ENCODE data around the gene PTGES3. TPM values are rescaled to one million over a fixed set of nuclear protein-coding genes. Genes with fewer than 3 reads are reported as not detected.

PTGES3 gene
- total RNA-seq, 1 experiment from 2014 or later, result 404 TPM

DNA sequence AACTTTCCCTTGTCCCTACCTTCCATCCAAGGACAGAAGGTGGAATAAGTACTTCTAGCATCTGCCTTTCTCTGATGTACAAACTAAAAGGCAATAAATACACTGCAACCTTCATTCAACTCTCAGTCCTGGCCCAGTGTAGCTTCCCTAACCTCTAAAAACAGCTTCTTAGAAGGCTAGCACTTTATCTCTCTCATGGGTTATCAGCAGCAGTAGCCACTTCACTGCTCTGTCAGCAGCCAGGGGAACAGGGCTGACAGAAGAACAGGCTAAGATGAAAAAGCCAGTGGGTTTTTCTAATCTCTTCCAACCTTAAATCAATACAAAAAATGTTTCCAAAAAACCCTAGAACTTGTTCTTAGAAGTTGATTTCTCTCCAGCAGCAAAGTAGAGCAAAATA, 71.2 kb downstream of the PTGES3 start (continued):
- TF ChIP-seq SP1 (IDR thresholded peaks at IDR 0.05; ENCODE audit: low read depth), result no peak
- no peak for TF ChIP-seq CBX3 (IDR thresholded peaks at IDR 0.05; ENCODE audit: low read depth)
- TF ChIP-seq EZH2 (IDR thresholded peaks at IDR 0.05), result no peak
- no peak for TF ChIP-seq YY1 (IDR thresholded peaks at IDR 0.05; ENCODE audit: extremely low read depth, insufficient replicate concordance, low read depth, low read length)
- no peak for TF ChIP-seq SIN3A (IDR thresholded peaks at IDR 0.05; ENCODE audit: low read depth)
- TF ChIP-seq TCF7L2 (IDR thresholded peaks at IDR 0.05; ENCODE audit: borderline replicate concordance, extremely low read depth, insufficient read depth, insufficient read length), result no peak

DNA sequence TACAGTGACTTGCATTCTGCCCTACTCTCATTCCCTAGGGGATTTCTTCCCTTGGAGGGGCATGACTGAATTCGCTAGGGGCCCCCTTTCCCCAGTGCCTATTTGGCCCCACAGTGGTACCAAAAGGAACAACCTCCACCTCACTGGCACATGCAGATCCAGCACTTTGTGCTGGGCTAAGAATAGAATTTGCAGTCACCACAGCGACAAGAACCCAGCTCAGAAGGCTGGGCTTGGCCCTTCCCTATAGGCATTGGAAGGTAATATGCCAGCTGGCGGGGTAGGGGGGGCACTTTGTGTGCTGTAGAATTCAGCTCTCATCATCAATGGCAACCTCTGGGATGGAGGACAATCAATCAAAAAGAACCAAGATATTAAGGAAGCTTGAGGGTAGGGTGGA, 71.8 kb downstream of the PTGES3 start:
- Histone ChIP-seq H3K4me3 (replicated peaks in 1 of 2; ENCODE audit: low read depth in 1 of 2, low read length in 2 of 2) (no peak overlapping the region), H3K79me2 (ENCODE audit: insufficient read depth, low read length) (peaks cover 40% of the 10 kb centered on the region), H4K20me1 (ENCODE audit: insufficient read depth) (0 out of 2 replicates have a peak, but pooled peaks cover 4% of the 10 kb centered on the region), H2AFZ (ENCODE audit: low read depth, low read length, poor library complexity, severe bottlenecking) (no peak overlapping the region), H3K9me3 (ENCODE audit: control insufficient read depth in 1 of 2, insufficient read depth in 1 of 2, low read depth in 1 of 2, low read length in 2 of 2) (no peaks in the 10 kb centered on the region), H3K9me2 (ENCODE audit: insufficient read depth) (no peaks in the 10 kb centered on the region), H3K9ac (ENCODE audit: low read length) (no peak overlapping the region), H3K4me1 (ENCODE audit: control insufficient read depth in 1 of 2, insufficient read depth in 2 of 2, low read length in 2 of 2) (no peaks in the 10 kb centered on the region), H3K36me3 (ENCODE audit: control insufficient read depth in 1 of 2, insufficient read depth in 2 of 2, low read length in 2 of 2) (peaks cover 51 to 55% of the 10 kb centered on the region in 2 experiments; a peak in 3 of 4 replicates), H3K27ac (ENCODE audit: low read depth, low read length) (no peak overlapping the region), H3K4me2 (ENCODE audit: low read length) (no peak overlapping the region), H3K27me3 (ENCODE audit: insufficient read depth, low read length) (no peaks in the 10 kb centered on the region)
- no TSS peak for BruUV-seq (replicated peaks)
- DNase-seq (ENCODE audit: low read depth, low spot score), result no peak
- intact Hi-C loops (cut with micrococcal nuclease), result no loop called here
- CTCF ChIA-PET, result no interaction called here
- no peak for TF ChIP-seq ZFX (IDR thresholded peaks at IDR 0.05)
- RAD21 ChIA-PET (ENCODE audit: low non-redundant PET in 1 of 2, low total read pairs in 2 of 2, uncharacterized antibody in 2 of 2, unreplicated experiment in 2 of 2), result no interaction called here
- no peak for ATAC-seq
- POLR2A ChIA-PET, result interaction anchor here (0.7 kb wide), 1 partner anchor 19 kb away, joined by 3 read pairs; no protein-coding TSS in a partner anchor

DNA sequence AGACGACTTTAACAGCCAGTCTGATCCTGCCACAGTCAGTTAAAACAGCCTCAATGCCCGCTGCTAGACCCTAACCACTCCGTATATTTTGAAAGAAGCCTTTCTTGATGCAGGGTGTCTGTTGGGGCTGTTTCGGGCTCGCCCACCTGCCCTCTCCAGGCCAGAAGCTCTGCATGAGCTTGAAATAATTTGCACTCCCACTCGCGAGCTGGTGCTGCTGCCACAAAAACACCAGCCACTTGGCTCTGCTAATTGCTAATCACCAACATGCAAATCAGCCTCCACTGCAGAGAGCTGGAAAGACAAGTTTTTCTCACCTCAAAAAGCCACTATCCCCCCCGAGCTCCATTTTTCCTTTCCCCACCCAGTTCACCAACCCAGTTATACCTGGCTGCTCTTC, 73.5 kb downstream of the PTGES3 start:
- BruUV-seq (replicated peaks), result no TSS peak
- no peak overlapping the region for H3K27ac ChIP-seq (ENCODE audit: low read depth, low read length)
- H3K9ac ChIP-seq (ENCODE audit: low read length), result no peak overlapping the region
- no peak for DNase-seq (ENCODE audit: low read depth, low spot score)
- no peak overlapping the region for H2AFZ ChIP-seq (ENCODE audit: low read depth, low read length, poor library complexity, severe bottlenecking)
- no peak overlapping the region for H3K4me3 ChIP-seq (replicated peaks in 1 of 2; ENCODE audit: low read depth in 1 of 2, low read length in 2 of 2)
- intact Hi-C loops (cut with micrococcal nuclease), result no loop called here
- H3K27me3 ChIP-seq (ENCODE audit: insufficient read depth, low read length), result no peaks in the 10 kb centered on the region
- ChIA-PET CTCF (no interaction called here), RAD21 (ENCODE audit: low non-redundant PET in 1 of 2, low total read pairs in 2 of 2, uncharacterized antibody in 2 of 2, unreplicated experiment in 2 of 2) (no interaction called here), POLR2A (no interaction called here)
- no peak for ATAC-seq
- H3K36me3 ChIP-seq (ENCODE audit: control insufficient read depth in 1 of 2, insufficient read depth in 2 of 2, low read length in 2 of 2), result peaks cover 65 to 69% of the 10 kb centered on the region in 2 experiments; a peak in 3 of 4 replicates
- 0 out of 2 replicates have a peak, but pooled peaks cover 3% of the 10 kb centered on the region for H4K20me1 ChIP-seq (ENCODE audit: insufficient read depth)
- H3K4me1 ChIP-seq (ENCODE audit: control insufficient read depth in 1 of 2, insufficient read depth in 2 of 2, low read length in 2 of 2), result no peaks in the 10 kb centered on the region
- no peak overlapping the region for H3K4me2 ChIP-seq (ENCODE audit: low read length)
- no peaks in the 10 kb centered on the region for H3K9me3 ChIP-seq (ENCODE audit: control insufficient read depth in 1 of 2, insufficient read depth in 1 of 2, low read depth in 1 of 2, low read length in 2 of 2)
- peaks cover 26% of the 10 kb centered on the region for H3K79me2 ChIP-seq (ENCODE audit: insufficient read depth, low read length)
- no peaks in the 10 kb centered on the region for H3K9me2 ChIP-seq (ENCODE audit: insufficient read depth)
- TF ChIP-seq EZH2phosphoT487 (IDR thresholded peaks at IDR 0.05; ENCODE audit: borderline replicate concordance) (no peak), TCF7L2 (IDR thresholded peaks at IDR 0.05; ENCODE audit: borderline replicate concordance, extremely low read depth, insufficient read depth, insufficient read length) (no peak), SIN3A (IDR thresholded peaks at IDR 0.05; ENCODE audit: low read depth) (no peak), YY1 (IDR thresholded peaks at IDR 0.05; ENCODE audit: extremely low read depth, insufficient replicate concordance, low read depth, low read length) (no peak), ZFX (IDR thresholded peaks at IDR 0.05) (no peak), CBX3 (IDR thresholded peaks at IDR 0.05; ENCODE audit: low read depth) (no peak), EZH2 (IDR thresholded peaks at IDR 0.05) (no peak), CEBPB (IDR thresholded peaks at IDR 0.05; ENCODE audit: low read depth) (no peak), RAD21 (IDR thresholded peaks at IDR 0.05; ENCODE audit: low read depth) (no peak), POLR2AphosphoS5 (IDR thresholded peaks at IDR 0.05; ENCODE audit: low read depth, low read length) (no peak), EGR1 (IDR thresholded peaks at IDR 0.05; ENCODE audit: low read depth) (no peak)
- TF ChIP-seq, protein P1, sequence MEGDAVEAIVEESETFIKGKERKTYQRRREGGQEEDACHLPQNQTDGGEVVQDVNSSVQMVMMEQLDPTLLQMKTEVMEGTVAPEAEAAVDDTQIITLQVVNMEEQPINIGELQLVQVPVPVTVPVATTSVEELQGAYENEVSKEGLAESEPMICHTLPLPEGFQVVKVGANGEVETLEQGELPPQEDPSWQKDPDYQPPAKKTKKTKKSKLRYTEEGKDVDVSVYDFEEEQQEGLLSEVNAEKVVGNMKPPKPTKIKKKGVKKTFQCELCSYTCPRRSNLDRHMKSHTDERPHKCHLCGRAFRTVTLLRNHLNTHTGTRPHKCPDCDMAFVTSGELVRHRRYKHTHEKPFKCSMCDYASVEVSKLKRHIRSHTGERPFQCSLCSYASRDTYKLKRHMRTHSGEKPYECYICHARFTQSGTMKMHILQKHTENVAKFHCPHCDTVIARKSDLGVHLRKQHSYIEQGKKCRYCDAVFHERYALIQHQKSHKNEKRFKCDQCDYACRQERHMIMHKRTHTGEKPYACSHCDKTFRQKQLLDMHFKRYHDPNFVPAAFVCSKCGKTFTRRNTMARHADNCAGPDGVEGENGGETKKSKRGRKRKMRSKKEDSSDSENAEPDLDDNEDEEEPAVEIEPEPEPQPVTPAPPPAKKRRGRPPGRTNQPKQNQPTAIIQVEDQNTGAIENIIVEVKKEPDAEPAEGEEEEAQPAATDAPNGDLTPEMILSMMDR (IDR thresholded peaks at IDR 0.05 in 2 of 3, conservative IDR thresholded peaks at IDR 0.05 in 1 of 3; ENCODE audit: borderline replicate concordance in 1 of 3, insufficient read depth in 1 of 3, low read depth in 2 of 3, low read length in 2 of 3), result no peak
- TF ChIP-seq, protein P2, sequence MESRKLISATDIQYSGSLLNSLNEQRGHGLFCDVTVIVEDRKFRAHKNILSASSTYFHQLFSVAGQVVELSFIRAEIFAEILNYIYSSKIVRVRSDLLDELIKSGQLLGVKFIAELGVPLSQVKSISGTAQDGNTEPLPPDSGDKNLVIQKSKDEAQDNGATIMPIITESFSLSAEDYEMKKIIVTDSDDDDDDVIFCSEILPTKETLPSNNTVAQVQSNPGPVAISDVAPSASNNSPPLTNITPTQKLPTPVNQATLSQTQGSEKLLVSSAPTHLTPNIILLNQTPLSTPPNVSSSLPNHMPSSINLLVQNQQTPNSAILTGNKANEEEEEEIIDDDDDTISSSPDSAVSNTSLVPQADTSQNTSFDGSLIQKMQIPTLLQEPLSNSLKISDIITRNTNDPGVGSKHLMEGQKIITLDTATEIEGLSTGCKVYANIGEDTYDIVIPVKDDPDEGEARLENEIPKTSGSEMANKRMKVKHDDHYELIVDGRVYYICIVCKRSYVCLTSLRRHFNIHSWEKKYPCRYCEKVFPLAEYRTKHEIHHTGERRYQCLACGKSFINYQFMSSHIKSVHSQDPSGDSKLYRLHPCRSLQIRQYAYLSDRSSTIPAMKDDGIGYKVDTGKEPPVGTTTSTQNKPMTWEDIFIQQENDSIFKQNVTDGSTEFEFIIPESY (IDR thresholded peaks at IDR 0.05; ENCODE audit: extremely low read depth, insufficient replicate concordance, low read length), result no peak
